NCI-H748 treated with DMSO at 0.1 percent for 48 hours (cell line): ENCODE measurements around the gene IFITM1.
"Not testable (repeated sequence)": the region's sequence is repeated elsewhere in the genome, so short reads cannot be mapped to it uniquely, and the experiment has no call there.

Experiments
- DNase-seq: peaks from one replicate; lab custom pipeline; 2025; lab: John Stamatoyannopoulos, UW

IFITM1 gene

GRCh38 chr11:313787-314553, at the start of gene IFITM1:
IFITM1 (plus strand) TSS chr11:314040; CDS start chr11:314171, 131 bp downstream.
- no peak for DNase-seq

- DNase-seq: no peak
These were observed 47.0 kb upstream of the IFITM1 start for GRCh38 chr11:266676-267439.

DNA sequence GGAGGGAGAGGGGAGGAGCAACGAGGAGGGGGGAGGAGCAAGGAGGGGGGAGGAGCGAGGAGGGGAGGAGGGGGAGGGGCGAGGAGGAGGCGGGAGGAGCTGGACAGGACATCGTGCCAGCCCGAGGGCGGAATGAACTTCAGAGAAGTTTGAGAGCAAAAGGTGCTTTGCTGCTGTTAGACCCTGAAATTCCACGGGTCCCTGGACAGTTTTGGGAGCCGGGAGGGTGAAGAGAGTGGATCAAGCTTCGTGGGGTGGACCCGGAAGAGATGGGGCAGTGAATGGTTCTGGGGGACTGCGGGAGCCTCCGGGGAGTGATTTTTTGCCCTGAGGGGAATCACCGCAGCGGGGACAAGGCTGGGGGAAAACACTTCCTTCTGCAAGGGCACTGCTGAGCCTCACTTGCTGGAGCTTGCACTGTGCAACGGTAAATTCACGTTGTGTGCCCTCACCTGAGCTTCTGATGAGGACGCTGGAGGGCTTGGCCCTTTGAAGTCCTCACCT, 46.3 kb upstream of the IFITM1 start:
- no peak for DNase-seq

DNA sequence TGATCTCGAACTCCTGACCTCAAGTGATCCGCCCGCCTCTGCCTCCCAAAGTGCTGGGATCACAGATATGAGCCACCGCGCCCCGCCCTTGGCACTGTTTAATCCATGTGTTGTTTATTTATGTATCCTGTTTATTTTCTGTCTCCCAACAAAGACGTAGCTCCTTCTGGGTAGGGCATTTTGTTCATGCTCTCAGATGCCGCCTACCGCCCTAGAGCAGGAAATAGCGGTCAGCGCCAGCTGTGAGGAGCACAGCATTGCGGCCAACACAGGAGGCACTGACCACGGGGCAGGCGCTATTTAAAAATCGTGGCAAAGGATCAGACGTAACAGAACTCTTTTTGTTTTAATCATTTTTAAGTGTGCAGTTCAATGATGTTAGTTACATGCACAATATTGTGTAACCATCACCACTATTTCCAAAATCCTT, 45.1 kb upstream of the IFITM1 start:
- not testable (repeated sequence) for DNase-seq

GRCh38 chr11:269146-269890, 44.5 kb upstream of the IFITM1 start:
- DNase-seq: no peak

DNA sequence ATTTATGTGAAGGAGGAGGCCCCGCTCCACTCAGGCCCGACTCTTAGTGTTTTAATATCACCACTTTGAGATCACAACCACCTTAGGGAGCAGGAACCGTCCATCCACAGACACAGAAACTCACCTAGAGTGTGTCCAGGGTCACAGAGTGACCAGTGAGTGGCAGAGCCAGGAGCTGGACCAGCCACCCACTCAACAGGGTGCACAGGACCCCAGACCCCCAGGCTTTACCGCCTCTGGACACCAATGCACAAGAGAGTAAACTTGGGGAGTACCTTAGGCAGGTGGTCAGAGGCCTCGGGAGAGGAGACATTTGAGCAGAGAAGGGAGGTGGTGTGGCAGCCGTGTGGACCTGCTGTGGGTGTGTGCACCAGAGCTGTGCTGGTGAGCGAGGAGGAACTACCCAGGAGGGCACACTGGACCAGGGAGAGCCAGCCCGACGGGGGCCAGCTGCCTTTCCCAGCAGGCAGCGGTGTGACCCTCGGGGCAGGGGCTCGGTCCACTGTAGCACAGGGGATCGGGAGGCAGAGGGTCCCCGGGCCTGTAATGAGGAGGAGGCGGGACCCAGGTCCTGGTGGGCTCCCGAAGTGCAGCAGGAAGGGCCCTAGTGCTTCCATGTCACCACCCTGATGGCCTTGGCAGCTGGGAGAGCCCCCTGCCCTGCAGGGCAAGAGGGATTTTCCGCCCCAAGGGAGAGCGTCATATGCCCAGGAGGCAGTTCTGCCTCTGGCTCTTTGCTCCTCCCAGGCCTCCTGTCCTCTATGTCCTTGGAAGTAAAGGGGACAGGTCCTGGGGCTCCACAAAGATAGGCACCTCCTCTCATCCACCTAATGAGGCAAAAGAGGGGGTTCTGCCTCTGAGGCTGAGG, 43.2 kb upstream of the IFITM1 start:
- DNase-seq: no peak

DNA sequence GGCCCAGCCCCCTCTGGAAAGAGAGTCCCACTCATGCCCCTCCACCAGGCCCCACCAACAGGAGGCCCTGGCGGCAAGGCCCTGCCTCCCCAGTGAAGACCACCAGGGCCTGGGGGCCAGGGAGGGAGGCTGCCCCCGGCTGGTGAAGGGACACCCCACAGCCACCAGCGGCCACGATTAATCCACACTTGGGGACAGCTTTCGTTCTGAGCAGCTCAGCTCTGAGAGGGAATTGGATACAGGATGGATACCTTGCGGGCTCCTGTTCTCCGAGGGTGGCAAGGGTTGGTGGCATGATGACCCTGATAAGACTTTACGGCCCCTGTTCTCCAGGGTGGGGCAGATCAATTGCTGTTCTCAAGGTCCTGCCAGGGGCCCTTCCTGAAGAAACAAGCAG, 42.5 kb upstream of the IFITM1 start:
- no peak for DNase-seq

DNA sequence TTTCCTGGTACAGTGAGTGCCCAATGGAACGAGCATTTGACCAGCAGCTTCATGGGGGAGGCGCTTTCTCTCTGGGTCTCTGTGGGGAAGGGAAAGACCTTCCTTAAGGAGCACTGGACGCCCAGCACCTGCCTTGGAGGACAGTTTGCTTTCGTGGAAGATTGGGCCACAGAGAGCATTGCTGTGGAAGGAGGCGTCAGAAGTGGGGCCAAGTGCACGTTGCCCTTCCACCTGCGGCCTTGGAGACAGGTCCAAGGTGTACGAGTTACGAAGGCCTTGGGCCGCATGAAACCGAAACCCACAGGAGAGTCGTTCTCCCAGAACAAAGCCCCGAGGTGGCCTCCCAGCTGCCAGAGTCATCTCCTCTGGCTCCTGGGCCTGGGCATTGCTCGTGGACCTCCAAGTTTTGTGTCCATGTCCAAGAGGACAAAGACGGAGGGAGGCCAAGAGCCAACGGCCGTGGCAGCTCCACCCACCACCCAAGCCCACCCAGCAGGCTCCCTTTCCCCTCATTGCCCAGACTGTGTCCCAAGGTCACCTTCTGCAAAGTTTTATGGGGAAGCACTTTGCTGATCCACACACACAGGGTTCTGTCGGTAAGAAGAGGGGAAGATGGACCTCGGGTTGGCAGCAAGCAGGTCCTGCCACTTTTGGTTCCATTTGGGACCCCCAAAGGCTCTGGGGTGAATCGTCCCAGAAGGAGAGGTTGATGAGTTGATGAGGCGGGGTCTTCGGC, 41.5 kb upstream of the IFITM1 start:
- DNase-seq: no peak

DNA sequence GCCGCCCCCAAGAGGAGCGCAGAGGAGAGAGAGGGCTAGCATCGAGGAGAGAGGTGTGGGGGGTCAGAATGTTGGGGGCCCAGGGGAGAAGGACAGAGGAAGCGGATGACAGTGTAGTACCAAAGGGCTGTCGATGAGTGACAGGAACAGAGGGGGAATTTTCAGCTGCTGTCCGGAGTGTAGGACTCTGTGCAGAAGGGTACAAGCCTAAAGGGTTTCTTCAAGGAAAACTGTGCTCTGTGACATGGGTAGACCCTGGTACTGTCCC, 41.0 kb upstream of the IFITM1 start:
- DNase-seq: no peak

DNA sequence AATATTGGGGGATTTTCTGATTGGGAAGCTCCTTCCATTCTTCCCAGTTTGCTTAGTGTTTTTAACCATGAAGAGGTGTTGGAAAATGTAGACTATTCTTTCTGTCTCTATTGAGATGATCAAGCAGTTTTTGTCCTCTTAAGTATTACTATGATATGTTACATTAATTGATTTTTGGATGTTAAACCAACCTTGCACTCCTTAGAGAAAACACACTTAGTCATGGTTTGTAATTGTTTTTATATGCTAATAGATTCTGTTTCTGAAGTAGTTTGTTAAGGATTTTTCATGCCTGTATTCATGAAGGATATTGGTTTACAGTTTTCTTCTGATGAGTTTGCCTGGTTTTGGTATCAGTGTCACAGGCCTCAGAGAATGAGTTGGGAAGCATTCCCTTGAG, 37.6 kb upstream of the IFITM1 start:
- DNase-seq: no peak

DNA sequence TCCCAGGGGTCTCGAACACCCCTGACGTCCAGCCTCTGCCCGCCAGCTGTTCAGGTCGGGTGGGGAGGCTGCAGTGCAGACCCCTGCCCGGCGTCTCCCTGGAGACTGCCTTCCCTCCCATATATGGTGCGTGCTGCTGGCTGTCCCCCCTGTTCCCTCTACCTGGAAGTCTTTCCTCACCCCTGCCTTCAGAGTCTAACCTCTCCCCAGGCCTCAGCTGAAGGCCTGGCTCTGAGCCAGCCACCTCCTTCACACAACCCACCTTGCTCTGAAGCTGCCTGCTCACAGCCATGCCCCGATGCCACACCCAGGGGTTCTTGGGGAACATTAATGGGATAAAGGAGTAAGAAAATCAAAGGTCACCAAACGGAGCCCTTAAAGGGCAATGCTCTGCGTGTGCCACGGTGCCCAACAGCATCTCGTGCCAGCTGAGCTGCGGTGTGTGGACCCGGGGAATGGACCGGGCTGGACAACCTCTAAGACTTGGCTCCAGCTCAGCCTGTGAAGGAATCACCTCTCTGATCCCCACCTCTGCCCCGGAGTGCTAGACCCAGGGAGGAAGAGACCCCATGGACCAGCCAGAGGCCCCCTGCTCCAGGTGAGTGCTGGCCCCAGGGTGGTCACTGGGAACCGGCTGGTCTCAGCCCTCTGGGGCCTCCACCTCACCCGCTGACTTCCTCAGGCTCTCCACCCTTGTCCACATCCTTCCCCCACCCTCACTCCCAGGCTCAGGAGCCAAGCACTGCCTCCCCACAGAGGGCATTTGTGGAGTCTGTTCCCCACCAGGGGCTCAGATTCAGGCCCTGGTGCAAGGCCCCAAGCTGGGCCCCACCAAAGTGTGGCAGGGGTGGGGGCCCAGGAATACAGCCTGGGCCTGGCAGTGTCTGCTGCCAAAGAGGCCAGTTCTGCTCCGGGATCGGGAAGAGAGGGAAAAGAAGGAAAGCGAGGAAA, 35.6 kb upstream of the IFITM1 start, which contains the start of gene NLRP6:
Gene NLRP6, plus strand, starts transcription at position 407 of the 951 bp plus-strand sequence. Its CDS starts 163 bp downstream, at position 570.
- no peak for DNase-seq

DNA sequence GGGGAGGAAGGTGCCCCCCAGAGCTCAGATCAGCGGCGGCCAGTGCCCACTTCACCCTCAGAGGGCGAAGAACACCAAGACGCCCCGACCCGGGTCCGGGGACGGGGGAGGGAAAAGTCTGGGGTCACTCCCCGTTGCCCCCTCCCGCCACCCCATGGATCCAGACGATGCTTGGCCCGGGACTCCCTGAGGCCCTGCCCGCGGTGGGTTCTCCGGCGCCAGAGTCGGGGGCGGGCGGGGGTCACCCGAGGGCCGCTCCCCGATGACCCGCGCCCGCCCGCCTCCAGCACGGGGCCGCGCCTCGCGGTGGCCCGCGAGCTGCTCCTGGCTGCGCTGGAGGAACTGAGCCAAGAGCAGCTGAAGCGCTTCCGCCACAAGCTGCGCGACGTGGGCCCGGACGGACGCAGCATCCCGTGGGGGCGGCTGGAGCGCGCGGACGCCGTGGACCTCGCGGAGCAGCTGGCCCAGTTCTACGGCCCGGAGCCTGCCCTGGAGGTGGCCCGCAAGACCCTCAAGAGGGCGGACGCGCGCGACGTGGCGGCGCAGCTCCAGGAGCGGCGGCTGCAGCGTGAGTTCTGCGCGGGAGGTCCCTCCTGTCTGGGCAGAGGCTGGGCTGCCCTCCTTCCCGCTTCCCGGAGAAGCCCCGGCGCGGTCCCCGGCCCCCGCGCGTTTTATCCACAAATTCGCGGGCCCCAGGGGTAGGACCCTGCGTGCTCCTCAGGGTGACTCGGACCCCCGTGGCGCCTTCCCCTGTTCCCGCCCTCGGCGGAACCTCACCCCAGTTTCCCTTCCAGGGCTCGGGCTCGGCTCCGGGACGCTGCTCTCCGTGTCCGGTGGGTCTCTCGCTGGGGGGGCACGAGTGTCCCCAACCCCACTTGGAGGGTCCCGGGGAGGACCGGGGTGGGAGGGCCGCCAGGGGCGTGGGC, 34.5 kb upstream of the IFITM1 start:
- DNase-seq: no peak

GRCh38 chr11:279966-280705, 33.7 kb upstream of the IFITM1 start:
- peak; percentile 1 for DNase-seq

GRCh38 chr11:280706-281485, 32.9 kb upstream of the IFITM1 start:
- no peak for DNase-seq

- DNase-seq: no peak
These were observed 32.2 kb upstream of the IFITM1 start for GRCh38 chr11:281486-282161.

DNA sequence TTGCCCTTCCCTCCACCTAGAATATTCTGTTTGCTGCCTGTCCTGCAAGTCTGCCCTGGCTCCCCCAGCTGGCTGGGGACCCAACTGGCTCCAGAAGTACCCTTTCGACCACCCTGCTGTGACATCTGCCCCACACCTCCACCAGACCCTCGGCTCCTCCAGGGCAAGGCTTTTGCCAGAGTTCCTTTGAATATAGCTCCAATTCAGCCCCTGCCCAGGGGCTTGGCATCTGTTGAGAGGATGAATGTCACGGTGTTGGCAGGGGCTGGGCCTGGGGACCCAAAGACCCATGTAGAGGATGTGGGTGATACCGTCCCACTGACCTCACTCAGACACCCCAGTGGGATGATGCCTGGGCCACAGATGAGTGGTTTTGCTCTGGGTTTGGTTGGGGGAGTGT, 31.7 kb upstream of the IFITM1 start:
- DNase-seq: no peak
